GM13977 (cell line): ENCODE measurements around the gene TWSG1.

Experiments
- DNase-seq: peaks from one replicate; pipeline ENCODE4 v3.0.0; 2012; ENCODE audit warnings: low spot score
- CTCF ChIP-seq: IDR thresholded peaks from 2 replicates; pipeline ENCODE4 v1.5.1; 2012; ENCODE audit warnings: mild to moderate bottlenecking, control low read depth; ENCODE audit not compliant: insufficient read depth; ENCODE audit errors: extremely low read depth, missing control alignments
- in situ Hi-C: fragments of 300-500 bp; cut with MboI; formaldehyde crosslinking; loops from one replicate; pipeline ENCODE4 v1.12.0; 2022; ENCODE audit warnings: low sequenced_read_pairs, low pct_unique_long_range_greater_than_20kb, mixed read lengths, inconsistent platforms; ENCODE audit not compliant: unreplicated experiment

The TWSG1 gene

DNA sequence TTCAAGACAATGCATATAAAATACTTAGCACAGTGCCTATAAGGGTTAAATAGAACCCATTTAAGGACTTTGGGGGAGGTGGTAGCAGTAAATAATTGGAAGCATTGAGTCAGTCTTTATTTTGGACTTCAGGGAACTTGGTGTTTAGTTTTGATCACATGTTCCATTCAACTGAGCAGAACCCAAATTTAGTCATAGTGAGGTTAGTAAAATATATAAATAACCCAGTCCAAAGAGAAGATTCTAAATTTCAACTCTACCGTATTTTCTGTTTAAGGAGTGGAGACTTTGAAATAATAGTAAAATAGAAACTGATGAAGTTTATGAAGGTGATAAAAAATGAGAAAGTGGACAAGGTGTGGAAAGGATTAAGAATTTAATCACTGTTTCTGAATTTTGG, 19.7 kb downstream of the TWSG1 start:
- DNase-seq = peak; percentile 38
- no peak for TF ChIP-seq CTCF
- in situ Hi-C loops = no loop called here

DNA sequence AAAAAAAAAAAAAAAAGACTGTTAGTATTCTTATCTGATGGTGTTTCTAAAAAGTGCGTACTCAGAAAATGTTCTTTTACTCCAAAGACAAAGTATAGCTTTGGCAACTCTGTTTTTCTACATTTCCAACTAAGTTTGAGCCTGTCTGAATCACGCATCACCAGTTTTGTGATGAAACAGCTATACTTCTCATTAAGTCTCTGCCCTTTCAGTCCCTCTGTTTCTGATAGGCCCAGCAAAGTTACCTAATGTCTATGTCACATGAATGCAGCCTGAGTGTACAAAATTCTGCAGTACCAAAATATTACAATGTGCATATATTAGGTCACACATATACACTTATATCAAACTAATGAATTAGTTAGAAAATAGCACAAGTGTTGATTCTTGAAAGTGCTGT, 22.4 kb downstream of the TWSG1 start:
- no peak for TF ChIP-seq CTCF
- DNase-seq = no peak
- in situ Hi-C loops = no loop called here

- TF ChIP-seq CTCF = no peak
- in situ Hi-C loops = no loop called here
- DNase-seq = no peak
Observed at GRCh38 chr18:9359796-9360195, 25.2 kb downstream of the TWSG1 start.

DNA sequence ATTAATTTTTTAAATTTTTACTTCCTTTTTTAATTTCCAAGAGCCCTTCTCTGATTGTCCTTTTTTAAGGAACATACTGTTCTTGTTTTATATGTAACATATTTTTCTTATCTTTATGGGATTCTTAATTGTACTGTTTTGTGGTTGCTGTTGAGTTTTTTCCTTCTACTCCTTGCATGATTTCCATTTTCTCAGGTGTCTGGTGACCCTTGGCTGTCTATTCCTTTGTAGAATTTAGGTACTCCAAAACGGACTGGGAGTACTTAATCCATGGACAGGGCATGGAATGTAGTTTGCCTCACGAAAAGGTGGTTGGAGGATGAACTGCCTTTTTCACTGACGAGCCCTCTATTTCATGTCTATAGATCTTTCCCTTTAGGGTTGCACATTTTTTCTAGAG, 26.6 kb downstream of the TWSG1 start:
- in situ Hi-C loops = no loop called here
- no peak for TF ChIP-seq CTCF
- DNase-seq = no peak

GRCh38 chr18:9362869-9363268, 28.3 kb downstream of the TWSG1 start:
- no peak for DNase-seq
- TF ChIP-seq CTCF = no peak
- in situ Hi-C loops = no loop called here

- no peak for TF ChIP-seq CTCF
- in situ Hi-C loops = no loop called here
- no peak for DNase-seq
Observed at GRCh38 chr18:9364242-9364641, 29.7 kb downstream of the TWSG1 start.

DNA sequence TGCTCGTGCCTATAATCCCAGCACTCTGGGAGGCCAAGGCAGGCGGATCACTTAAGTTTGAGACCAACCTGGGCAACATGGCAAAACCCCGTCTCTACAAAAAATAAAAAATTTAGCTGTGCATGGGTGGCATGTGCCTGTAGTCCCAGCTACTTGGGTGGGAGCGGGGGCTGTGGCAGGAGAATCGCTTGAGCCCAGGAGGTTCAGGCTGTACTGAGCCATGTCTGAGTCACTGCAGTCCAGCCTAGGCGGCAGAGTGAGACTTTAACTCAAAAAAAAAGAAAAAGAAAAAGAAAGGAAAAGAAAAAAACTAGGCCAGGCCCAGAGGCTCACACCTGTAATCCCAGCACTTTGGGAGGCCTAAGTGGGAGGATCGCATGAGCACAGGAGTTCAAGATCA, 30.8 kb downstream of the TWSG1 start:
- TF ChIP-seq CTCF = no peak
- in situ Hi-C loops = no loop called here

More for the DNA sequence above, 30.8 kb downstream of the TWSG1 start:
- DNase-seq = no peak
